NCI-H446 treated with DMSO at 0.1 percent for 48 hours (cell line): ENCODE measurements around the gene AP1M1.
"Not testable (repeated sequence)": the region's sequence is repeated elsewhere in the genome, so short reads cannot be mapped to it uniquely, and the experiment has no call there.

Experiments used
- DNase-seq: peaks from one replicate; lab custom pipeline; 2025; lab: John Stamatoyannopoulos, UW

Gene AP1M1

DNA sequence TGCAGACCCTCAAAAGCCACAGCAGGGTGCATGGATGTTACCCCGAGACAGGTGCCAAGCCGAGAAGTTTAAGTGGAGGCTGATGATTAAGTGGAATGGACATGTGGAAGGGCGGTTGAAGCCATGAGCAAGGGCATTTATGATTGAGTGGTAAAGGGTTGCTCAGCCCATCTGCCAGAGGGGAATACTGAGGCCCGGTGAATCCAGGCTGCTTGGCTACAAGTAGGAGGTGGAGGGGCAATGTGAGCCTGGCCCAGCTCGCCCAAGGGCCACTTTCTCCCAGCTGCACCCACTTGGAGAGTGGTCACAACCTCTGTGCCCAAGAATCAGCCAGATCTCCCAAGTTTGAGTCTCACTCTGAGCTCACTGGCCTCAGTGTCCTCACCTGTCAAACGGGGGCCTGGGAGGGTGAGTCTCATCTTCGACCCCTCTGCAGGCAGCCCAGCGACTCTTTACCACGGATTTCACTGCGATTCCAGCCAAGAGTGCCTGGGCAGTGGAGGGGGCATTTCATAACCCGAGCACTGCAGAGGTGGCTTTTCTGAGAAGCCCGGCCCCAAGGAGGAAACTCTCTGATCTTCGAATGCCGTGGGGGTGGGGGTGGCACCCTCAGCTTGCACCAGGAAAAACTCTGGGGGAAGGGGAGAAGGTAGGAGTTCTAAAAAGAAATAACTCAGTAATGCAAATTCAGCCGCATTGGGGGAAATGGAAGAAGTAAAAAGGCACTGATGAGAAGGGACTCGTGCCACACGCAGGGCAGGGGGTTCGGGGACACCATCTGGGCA lies 64.1 kb downstream of the AP1M1 start:
- no peak for DNase-seq

DNA sequence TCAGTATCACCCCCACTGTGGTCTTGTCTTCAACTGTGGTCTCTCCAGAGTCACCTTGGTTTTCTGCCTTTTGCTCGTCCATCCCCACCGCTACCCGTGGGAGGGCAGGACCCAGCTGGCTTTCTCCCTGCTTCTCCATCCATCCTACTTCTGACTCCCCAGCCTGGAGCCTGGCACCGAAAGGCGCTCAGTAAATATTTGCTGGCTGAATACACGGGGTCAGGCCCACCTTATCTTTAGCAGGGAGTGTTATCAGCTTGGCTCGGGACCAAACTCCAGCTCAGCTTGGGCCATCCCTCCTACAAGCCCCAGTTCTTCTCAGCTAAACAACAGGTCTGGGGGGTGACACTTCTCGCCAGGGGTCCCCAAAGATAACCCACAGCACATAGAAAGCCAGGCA lies 64.9 kb downstream of the AP1M1 start:
- no peak for DNase-seq

DNA sequence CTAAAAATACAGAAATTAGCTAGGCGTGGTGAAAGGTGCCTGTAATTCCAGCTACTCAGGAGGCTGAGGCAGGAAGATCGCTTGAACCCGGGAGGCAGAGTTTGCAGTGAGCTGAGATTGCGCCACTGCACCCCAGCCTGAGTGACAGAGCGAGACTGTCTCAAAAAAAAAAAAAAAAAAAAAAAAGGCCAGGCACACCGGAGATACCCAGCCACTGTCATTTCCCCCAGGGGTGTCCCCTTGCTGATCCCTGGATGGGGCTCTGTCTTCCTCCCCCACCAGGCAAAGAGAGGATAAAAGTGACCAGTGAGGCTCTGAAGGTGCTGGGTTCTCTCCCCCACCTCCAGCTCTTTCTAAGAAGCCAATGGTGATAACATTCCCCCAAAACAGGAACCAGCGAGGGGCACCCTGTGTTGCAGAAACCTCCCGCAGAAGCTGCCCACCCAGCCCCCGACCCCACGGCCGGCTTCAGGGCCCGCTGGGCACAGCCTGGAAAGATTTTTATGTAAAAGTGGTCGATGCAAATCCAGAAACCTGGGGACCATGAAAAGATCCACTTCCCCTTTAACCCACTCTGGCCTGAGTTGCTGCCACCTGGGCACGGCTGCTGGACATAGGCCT lies 65.5 kb downstream of the AP1M1 start:
- DNase-seq = no peak

DNA sequence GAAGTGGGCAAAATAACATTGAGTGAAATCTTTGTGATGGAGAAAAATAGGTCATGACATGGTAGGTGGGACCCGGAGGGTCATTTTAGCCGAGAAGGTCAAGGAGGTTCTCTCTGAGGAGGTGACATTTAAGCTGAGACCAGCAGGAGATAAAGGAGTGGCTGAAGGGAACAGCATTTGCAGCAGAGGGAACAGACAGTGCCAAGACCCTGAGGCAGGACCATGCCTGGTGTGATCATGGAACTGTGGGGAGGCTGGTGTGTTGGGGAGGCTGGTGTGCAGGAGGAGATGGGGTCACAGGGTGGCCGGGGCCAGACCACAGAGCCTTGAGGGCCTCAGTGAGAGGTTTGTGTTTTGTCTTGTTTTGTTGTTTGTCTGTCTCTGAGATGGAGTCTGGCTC lies 67.5 kb downstream of the AP1M1 start:
- no peak for DNase-seq

DNA sequence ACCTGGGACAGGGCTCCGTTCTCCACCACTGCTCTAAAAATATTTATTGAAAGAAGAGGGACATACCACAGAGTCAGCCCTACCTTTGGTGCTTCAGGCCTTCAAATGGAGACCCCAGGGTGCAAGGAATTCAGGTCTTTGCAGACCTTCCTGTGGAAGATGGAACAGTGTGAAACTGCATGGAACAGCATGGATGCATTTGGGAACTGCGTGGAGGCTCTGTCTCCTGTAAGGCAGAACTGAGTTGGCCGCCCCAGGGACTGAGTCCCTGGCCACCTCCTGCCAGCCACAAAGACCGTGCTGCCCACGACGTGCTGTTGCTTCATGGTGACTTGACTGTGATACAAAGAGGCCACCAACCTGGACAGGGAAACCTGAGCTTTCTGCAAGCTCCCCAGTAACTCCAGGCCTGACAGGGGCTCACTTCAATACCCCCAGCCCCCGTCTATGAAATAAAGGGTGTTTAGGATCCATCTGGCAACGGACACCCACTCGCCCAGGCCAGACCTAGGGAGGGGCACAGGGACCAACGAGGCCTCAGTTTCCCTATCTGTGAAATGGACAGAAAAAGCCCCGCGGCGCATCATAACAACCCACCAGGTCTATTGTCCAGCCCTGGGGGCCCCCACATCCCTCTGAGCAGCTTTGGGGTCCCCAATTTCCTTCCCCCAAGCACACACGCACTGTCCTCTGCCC lies 68.3 kb downstream of the AP1M1 start:
- DNase-seq = no peak

DNA sequence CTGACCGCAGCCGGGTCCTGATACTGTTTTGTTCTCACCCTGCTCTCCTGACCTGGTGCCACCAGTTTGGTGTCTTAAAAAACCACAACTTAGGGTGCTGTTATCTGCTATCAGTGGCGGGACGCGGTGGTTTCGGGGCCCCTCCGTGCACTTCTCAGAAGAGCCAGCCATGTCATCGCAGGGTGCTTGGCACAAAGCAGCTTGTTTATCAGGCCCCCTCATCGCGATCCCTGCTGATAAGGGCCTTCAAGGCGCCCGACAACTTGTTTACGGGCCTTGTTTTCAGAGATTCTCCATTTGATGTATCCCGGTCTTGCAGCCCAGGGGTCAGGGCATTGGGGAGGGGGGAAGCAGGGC lies 68.9 kb downstream of the AP1M1 start:
- no peak for DNase-seq

DNA sequence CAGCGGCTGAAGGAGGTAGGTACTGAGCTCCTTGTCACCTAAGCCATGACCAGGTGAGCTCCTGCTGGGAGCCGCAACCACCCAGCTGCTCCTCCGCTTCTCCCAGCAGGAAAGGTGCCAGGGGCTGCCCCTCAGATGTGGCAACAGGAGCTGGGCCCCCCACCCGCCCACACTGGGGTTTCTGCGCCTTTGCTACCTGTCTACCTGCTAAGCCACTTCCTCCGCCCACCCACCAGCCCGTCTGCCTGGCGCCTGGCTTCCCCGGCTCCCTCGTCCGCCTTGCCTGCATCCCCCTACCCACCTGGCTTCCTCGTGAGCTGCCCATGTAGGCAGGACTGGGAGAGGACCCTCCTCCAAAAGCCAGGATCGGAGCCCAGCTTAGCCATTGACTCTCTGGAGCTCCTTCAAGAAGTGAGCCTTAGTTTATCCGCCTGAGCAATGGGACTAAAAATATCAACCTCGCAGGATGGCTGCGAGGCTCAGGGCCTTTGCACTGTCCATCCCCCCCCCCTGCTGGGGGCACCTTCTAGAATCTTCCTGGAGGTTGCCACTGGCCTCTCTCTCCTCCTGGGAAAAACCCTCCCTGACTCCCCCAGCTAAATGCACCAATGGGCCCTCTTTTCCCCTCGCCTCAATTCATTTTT lies 71.1 kb downstream of the AP1M1 start:
- no peak for DNase-seq

DNA sequence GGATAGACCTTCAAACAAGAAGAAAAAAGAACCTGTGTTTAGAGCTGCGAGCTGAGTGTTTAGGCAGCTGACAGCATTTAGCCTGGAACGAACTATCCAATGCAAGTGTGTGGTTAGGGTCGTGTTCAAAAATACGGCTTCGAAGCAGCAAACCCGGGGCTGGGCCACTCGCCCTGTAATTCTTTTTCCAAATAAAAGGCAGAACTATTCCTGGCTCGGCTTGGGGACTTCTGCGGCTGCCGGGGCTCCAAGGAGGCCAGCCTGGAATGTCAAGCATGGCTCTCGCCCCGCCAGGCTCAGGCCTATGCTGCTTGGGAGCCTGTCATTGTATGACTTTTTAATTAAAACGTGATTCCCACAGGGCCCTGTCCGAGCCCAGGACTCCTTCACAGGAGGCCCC lies 75.2 kb downstream of the AP1M1 start:
- no peak for DNase-seq

DNA sequence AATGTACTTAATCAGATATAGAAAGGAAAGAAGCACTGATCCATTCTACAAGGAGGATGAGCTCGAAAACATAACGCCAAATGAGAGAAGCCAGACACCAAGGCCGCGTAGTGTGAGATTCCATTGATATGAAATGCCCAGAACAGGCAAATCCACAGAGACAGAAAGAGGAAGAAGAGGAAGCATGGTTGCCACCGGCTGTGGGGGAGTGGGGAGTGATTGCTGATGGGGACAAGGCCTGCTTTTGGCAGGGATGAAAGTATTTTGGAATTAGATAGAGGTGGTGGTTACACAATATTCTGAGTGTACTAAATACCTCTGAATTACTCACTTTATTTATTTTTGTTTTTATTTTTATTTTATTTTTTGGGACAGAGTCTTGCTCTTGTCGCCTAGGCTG lies 76.7 kb downstream of the AP1M1 start:
- no peak for DNase-seq

DNA sequence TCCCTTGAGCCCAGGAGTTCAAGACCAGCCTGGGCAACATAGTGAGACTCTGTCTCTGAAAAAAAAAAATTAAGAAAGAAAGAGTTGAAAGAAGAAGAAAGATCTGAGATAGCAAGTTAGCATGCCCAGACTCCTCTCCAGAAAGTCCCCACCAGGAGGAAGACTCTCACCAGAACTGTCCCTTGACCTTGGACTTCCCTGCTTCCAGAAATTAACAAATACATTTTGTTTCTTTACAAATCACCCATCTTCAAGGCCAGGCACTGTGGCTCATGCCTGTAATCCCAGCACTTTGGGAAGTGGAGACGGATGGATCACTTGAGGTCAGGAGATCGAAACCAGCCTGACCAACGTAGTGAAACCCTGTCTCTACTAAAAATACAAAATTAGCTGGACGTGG lies 82.6 kb downstream of the AP1M1 start:
- no peak for DNase-seq

DNA sequence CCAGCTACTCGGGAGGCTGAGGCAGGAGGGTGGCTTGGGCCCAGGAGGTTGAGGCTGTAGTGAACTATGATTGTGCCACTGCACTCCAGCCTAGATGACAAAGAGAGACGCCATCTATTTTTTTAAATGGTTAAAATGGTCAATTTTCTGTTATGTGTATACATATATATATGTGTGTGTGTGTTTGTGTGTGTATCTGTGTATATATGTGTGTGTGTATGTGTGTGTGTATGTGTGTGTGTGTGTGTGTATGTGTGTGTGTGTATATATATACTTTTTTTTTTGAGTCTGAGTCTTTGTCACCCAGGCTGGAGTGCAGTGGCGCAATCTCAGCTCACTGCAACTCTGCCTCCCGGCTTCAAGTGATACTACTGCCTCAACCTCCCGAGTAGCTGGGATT lies 84.0 kb downstream of the AP1M1 start:
- no peak for DNase-seq

DNA sequence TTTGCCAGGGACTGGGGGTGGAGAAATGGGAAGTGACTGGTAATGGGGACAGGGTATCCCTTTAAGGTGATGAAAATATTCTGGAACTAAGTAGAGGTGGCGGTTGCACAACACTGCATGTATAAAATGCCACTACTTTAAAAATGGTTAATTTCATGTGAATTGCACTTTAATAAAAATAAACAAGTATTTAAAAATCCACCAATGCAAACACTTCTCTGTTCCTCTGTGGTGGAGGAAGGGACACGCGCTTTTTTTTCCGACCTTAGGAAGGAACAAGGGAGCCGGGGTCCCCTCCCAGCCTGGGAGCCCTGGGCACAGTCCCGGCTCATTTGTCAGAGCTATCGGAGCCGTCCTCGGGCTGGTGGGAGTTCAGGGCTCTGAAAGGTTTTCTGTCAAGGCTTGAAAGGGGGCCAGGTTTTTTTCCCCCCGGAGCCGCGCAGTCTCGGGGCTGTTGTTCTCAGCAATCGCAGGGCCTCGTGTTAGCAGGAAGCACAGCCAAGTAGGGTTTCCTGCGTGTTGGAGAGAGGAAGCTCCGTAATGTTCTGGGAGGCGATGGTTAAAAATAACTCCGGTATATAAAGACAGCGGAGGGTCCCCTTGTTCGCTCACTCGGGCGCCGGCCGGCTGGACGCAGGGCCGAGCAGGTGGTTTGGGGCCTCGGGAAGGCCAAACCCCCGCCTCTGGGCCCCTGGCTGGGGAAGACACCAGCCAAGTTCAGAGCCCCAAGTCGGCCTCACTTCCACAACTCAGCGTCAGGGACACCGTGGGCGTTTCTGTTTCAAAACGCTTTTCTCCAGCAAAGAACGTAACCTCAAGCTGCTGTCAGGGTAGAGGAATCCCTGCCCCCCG lies 85.7 kb downstream of the AP1M1 start:
- DNase-seq = no peak

DNA sequence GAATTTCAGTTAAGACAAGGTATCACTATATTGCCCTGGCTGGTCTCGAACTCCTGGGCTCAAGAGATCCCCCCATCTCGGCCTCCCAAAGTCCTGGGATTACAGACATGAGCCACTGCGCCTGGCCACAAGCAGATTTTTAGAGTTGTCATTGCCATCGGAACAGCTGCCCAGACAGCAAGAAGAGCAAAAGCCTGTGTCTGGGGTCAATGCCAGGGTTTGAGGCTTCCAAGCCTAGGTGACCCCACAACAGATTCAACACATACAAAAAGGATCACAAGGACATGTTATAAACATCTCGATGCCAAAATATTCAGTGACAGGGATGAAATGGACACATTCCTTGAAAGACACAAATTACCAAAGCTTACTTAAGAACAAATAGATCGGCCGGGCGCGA lies 86.8 kb downstream of the AP1M1 start:
- DNase-seq = no peak

DNA sequence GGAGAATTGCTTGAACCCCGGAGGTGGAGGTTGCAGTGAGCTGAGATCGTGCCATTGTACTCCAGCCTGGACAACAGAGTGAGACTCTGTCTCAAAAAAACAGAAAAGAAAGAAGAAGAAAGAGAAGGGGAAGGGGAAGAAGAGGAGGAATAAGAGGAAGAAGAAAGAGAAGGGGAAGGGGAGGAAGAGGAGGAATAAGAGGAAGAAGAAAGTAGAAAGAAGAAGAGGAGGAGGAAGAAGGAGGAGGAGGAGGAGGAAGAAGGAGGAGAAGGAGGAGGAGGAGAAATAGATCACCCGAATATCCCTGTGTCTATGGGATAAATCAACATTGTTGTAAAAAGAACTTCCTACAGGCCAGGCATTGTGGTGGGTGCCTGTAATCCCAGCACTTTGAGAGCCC lies 87.4 kb downstream of the AP1M1 start:
- DNase-seq = not testable (repeated sequence)

DNA sequence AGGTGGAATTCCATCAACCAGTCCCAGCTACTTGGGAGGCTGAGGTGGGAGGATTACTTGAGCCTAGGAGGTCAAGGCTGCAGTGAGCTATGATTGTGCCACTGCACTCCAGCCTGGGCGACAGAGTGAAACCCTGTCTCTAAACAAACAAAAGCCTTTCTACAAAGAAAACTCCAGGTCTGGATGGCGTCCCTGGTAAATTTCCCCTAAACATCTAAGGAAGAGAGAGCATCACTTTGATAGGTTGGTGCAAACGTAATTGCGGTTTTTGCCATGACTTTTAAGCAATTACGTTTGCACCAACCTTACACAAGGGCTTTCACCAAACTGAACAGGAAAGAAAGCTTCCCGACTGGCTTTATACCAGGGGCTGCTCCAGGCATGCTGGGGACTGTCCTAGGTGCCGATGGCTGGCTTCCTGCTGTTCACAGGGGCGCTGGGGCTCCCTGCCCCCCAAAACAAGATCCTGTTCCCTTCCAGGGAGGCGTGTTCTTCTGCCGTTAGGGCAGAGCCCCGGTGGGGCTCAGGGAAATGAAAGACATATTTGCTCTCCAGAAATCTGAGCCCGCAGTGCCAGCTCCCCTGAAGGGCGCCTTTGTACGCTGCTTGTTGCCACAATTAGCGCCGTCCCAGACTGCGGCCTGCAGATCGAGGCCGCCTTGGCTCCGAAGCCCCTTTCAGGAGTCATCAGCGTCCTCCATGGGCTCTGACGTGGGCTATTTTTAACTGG lies 88.2 kb downstream of the AP1M1 start:
- no peak for DNase-seq

DNA sequence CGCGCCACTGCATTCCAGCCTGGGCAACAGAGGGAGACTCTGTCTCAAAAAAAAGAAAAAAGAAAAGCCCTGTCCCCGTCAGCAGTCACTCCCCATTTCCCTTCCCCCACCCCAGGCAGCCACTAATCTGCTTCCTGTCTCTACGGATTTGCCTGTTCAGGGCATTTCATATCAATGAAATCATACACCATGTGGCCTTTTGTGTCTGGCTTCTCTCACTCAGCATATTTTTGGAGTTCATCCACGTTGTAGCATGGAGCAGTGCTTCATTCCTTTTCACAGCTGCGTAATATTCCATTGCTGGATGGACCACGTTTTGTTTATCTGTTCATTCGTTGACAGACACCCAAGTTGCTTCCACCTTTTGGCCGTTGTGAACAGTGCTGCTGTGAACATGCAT lies 90.8 kb downstream of the AP1M1 start:
- no peak for DNase-seq

DNA sequence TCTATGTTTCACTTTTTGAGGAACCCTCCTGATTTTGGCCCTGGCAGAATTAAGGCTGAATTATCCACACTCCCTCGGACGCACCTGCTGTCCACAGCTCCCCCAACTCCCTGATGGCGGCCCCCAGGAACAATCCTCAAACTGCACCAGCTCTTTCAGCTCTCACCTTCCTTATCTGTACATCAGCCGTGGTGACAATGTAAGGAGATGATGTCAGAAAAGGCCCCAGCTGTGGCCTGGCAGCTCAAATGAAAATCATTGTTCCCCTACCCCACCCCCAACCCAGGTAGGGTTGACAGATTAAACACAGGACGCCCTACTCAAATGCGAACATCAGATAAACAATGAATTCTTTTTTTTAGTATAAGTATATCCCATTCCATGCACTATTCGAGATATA lies 91.9 kb downstream of the AP1M1 start:
- no peak for DNase-seq

DNA sequence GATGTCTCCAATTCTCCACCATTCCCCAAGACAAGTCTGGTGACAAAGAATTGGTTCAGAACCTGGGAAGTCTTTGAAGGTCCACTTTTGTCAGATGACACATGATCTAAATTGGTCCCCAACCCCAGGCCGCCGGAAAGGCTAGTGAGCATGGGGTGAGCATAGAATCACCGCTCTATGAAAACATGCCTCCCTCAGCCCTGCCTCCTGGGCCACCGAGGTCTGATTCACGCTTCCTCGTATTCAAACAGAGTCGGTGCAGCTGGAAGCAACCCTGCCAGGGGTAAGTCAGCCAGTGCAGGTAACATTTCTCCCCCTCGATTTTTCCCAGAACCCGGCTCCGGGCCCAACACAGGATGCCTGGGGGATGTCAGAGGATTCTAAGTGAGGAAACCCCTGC lies 93.0 kb downstream of the AP1M1 start:
- DNase-seq = no peak

DNA sequence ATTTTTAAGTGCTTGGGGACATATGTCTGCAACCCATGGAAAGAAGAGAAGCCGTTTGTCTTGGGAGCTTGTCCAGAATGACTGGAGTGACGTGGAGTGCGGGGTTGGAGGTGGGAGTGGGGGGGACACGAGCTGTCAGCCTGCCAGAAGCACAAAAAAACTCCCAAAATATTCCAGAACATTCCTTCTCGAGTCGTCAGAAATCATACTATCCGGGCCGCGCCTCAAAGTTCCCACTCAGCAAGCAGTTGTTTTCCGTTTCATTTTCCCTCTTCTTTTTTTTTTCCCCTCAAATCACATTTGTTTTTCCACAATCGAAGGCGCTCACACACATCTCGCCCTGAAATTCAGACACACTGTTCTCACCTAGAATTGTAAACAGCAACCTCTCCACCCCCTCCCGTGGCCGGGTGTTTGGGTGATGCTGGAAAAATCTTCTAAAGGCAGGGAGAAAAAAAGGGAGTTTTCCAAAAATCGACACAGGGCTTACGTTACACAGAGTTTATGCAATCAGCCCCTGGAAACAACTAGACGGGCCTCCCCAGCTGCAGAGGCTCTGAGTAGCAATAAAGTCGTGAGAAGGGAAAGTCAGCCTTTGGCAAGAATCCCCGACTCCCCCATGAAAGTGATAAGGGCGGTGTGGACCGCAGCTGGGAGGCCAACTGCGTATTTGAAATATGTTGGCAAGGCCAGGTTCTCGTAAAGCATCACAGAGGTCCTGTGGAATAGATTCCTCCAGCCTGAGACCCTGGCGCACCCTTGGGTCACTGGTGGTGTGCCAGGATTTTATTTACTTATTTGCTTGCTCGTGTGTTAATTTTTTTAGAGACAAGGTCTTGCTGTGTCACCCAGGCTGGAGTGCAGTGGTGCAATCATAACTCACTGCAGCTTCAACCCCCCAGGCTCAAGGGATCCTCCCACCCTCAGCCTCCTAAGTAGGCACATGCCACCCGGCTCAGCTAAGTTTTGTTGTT lies 95.7 kb downstream of the AP1M1 start:
- no peak for DNase-seq

DNA sequence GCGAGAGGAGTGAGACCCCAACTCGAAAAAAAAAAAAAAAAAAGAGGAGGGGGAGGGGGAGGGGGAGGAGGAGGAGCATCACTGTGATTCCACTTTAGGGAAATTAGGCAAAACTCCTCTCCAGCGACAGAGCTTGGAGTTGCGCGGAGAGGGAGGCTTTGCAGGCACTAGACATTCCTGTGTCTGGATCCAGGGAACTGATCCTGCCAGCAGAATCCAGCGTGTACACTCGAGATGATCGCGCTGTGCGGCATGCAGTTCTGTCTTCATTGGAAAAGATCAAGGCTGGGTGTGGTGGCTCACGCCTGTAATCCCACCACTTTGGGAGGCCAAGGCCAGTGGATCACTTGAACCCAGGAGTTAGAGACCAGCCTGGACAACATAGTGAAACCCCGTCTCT lies 97.3 kb downstream of the AP1M1 start:
- DNase-seq = no peak
